Measurements from ENCODE around the gene SGCA. TPM values are rescaled to one million over a fixed set of nuclear protein-coding genes. Genes with fewer than 3 reads are reported as not detected.

The SGCA gene
- total RNA-seq, 1 donor from 2014 or later, result 137 TPM

- peaks cover 16% of the 10 kb centered on the region for H3K36me3 ChIP-seq
- H3K4me3 ChIP-seq, result no peak overlapping the region
- peaks cover 20% of the 10 kb centered on the region for H3K4me1 ChIP-seq
- intact Hi-C loops (cut with micrococcal nuclease), result no loop called here
- H3K27ac ChIP-seq (replicated peaks), result no peak overlapping the region
- H3K9me3 ChIP-seq (replicated peaks), result no peaks in the 10 kb centered on the region
- H3K27me3 ChIP-seq (ENCODE audit: low read depth), result no peaks in the 10 kb centered on the region
- TF ChIP-seq CTCF (IDR thresholded peaks at IDR 0.05; ENCODE audit: borderline replicate concordance), result no peak
- DNase-seq, result peak; percentile 7
These were observed 16.1 kb downstream of the SGCA start for GRCh38 chr17:50181591-50182560.

- H3K9me3 ChIP-seq (replicated peaks), result no peaks in the 10 kb centered on the region
- DNase-seq, result no peak
- H3K4me3 ChIP-seq, result no peak overlapping the region
- H3K27me3 ChIP-seq (ENCODE audit: low read depth), result no peaks in the 10 kb centered on the region
- peaks cover 24% of the 10 kb centered on the region for H3K36me3 ChIP-seq
- H3K4me1 ChIP-seq, result peaks cover 10% of the 10 kb centered on the region
- intact Hi-C loops (cut with micrococcal nuclease), result no loop called here
- no peak overlapping the region for H3K27ac ChIP-seq (replicated peaks)
- no peak for TF ChIP-seq CTCF (IDR thresholded peaks at IDR 0.05; ENCODE audit: borderline replicate concordance)
These were observed 17.1 kb downstream of the SGCA start for GRCh38 chr17:50182783-50183420.

- H3K36me3 ChIP-seq, result peaks cover 30% of the 10 kb centered on the region
- intact Hi-C loops (cut with micrococcal nuclease), result no loop called here
- no peak for TF ChIP-seq CTCF (IDR thresholded peaks at IDR 0.05; ENCODE audit: borderline replicate concordance)
- H3K9me3 ChIP-seq (replicated peaks), result no peaks in the 10 kb centered on the region
- H3K4me1 ChIP-seq, result peaks cover 4% of the 10 kb centered on the region
- no peaks in the 10 kb centered on the region for H3K27me3 ChIP-seq (ENCODE audit: low read depth)
- H3K4me3 ChIP-seq, result no peak overlapping the region
- H3K27ac ChIP-seq (replicated peaks), result no peak overlapping the region
- DNase-seq, result no peak
These were observed 17.7 kb downstream of the SGCA start for GRCh38 chr17:50183421-50183994.

GRCh38 chr17:50184064-50184463 is 18.3 kb downstream of the SGCA start:
- no peak for TF ChIP-seq CTCF (IDR thresholded peaks at IDR 0.05; ENCODE audit: borderline replicate concordance)
- no peak overlapping the region for H3K4me3 ChIP-seq
- intact Hi-C loops (cut with micrococcal nuclease), result no loop called here

GRCh38 chr17:50184611-50185398 is 19.0 kb downstream of the SGCA start:
- H3K36me3 ChIP-seq, result peaks cover 43% of the 10 kb centered on the region
- H3K9me3 ChIP-seq (replicated peaks), result no peaks in the 10 kb centered on the region
- intact Hi-C loops (cut with micrococcal nuclease), result no loop called here
- H3K4me1 ChIP-seq, result no peaks in the 10 kb centered on the region
- no peak overlapping the region for H3K4me3 ChIP-seq
- DNase-seq, result peak; percentile 36
- H3K27me3 ChIP-seq (ENCODE audit: low read depth), result no peaks in the 10 kb centered on the region
- no peak for TF ChIP-seq CTCF (IDR thresholded peaks at IDR 0.05; ENCODE audit: borderline replicate concordance)
- H3K27ac ChIP-seq (replicated peaks), result peak overlapping the region; percentile 38

More at GRCh38 chr17:50184064-50184463, 18.3 kb downstream of the SGCA start:
- H3K36me3 ChIP-seq, result peaks cover 36% of the 10 kb centered on the region
- no peaks in the 10 kb centered on the region for H3K27me3 ChIP-seq (ENCODE audit: low read depth)
- DNase-seq, result no peak
- no peak overlapping the region for H3K27ac ChIP-seq (replicated peaks)
- H3K9me3 ChIP-seq (replicated peaks), result no peaks in the 10 kb centered on the region
- no peaks in the 10 kb centered on the region for H3K4me1 ChIP-seq
